H1 (cell line): ENCODE results near the gene UCHL5. TPM values are rescaled to one million over a fixed set of nuclear protein-coding genes. Genes with fewer than 3 reads are reported as not detected.

Experiments used
- CTCF ChIA-PET: fragments of 300-600 bp; sonication (Branson Sonifier 250); formaldehyde crosslinking; loops from one replicate; lab custom pipeline; 2021; ENCODE audit not compliant: partially characterized antibody; lab: Charles Lee
- POLR2A ChIA-PET: fragments of 300-600 bp; sonication (Branson Sonifier 250); formaldehyde crosslinking; loops from one replicate; lab custom pipeline; 2021; ENCODE audit warnings: inconsistent platforms; ENCODE audit not compliant: partially characterized antibody; lab: Charles Lee
- DNase-seq, 2 experiments: peaks; one replicate each; pipeline versions ENCODE4 v3.0.0 to v3.0.0-alpha.2; 2010 to 2022; ENCODE audit warnings: low spot score in 2 of 2, low read depth in 1 of 2, mixed read lengths in 1 of 2
- FAIRE-seq: peaks from 2 replicates; lab custom pipeline; 2011; peaks lifted over from hg19 to GRCh38; lab: Jason Lieb, UNC
- H2AFZ ChIP-seq: 2 replicates; pipeline ENCODE4 v1.8.1; 2012; ENCODE audit warnings: low read length, inconsistent platforms
- H2AK5ac ChIP-seq: 2 replicates; pipeline ENCODE4 v1.6.1; 2013; ENCODE audit warnings: low read depth, low read length
- H2BK120ac ChIP-seq: replicated peaks from 2 replicates; pipeline ENCODE3; 2013; ENCODE audit warnings: low read depth, low read length, inconsistent platforms
- H2BK12ac ChIP-seq: 2 replicates; pipeline ENCODE4 v1.6.1; 2013; ENCODE audit warnings: low read depth, low read length
- H2BK15ac ChIP-seq: 2 replicates; pipeline ENCODE4 v1.6.1; 2013; ENCODE audit warnings: low read length
- H2BK20ac ChIP-seq: 2 replicates; pipeline ENCODE4 v1.6.1; 2013; ENCODE audit warnings: low read length
- H2BK5ac ChIP-seq: 2 replicates; pipeline ENCODE4 v1.6.1; 2013; ENCODE audit warnings: low read depth, low read length
- H3K14ac ChIP-seq: 2 replicates; pipeline ENCODE4 v1.6.1; 2013; ENCODE audit warnings: inconsistent platforms; ENCODE audit not compliant: insufficient read length
- H3K18ac ChIP-seq: 2 replicates; pipeline ENCODE4 v1.6.1; 2013; ENCODE audit warnings: low read length; ENCODE audit errors: extremely low read depth
- H3K23ac ChIP-seq: 2 replicates; pipeline ENCODE4 v1.6.1; 2013; ENCODE audit warnings: inconsistent platforms; ENCODE audit not compliant: insufficient read length
- H3K23me2 ChIP-seq: 2 replicates; pipeline ENCODE4 v1.6.1; 2013; ENCODE audit warnings: low read depth, low read length
- H3K27ac ChIP-seq: 2 replicates; pipeline ENCODE4 v1.6.1; 2011; ENCODE audit warnings: low read depth, low read length, inconsistent platforms
- H3K27me3 ChIP-seq, 4 experiments: replicated peaks in 1 of 4; 1 replicate in 1 of 4; 2 replicates in 3 of 4; pipeline versions ENCODE4 v1.6.1 to v1.8.1; 2011 to 2013; ENCODE audit warnings: low read length in 3 of 4, mild to moderate bottlenecking in 3 of 4, inconsistent platforms in 2 of 4, mixed read lengths in 2 of 4, moderate library complexity in 1 of 4; ENCODE audit not compliant: control insufficient read depth in 3 of 4, insufficient read depth in 3 of 4; ENCODE audit errors: extremely low read depth in 1 of 4
- H3K36me3 ChIP-seq, 4 experiments: 2 replicates each; pipeline versions ENCODE4 v1.6.1 to v1.8.1; 2011 to 2013; ENCODE audit warnings: mild to moderate bottlenecking in 4 of 4, low read length in 3 of 4, moderate library complexity in 2 of 4, control low read depth in 1 of 4, inconsistent platforms in 1 of 4; ENCODE audit not compliant: insufficient read depth in 4 of 4, control insufficient read depth in 2 of 4
- H3K4ac ChIP-seq: replicated peaks from 2 replicates; pipeline ENCODE3; 2013; ENCODE audit warnings: low read length, low read depth, mixed read lengths, inconsistent platforms; ENCODE audit not compliant: insufficient read length
- H3K4me1 ChIP-seq, 4 experiments: replicated peaks in 1 of 4; 1 replicate in 1 of 4; 2 replicates in 3 of 4; pipeline versions ENCODE4 v1.6.1 to v1.8.1; 2011 to 2013; ENCODE audit warnings: low read length in 3 of 4, inconsistent platforms in 2 of 4, mixed read lengths in 1 of 4; ENCODE audit not compliant: insufficient read depth in 4 of 4, control insufficient read depth in 3 of 4
- H3K4me2 ChIP-seq, 2 experiments: 2 replicates each; pipeline versions ENCODE4 v1.6.1 to v1.8.1; 2011 to 2013; ENCODE audit warnings: low read depth in 2 of 2, low read length in 2 of 2, control low read depth in 1 of 2, inconsistent platforms in 1 of 2, mild to moderate bottlenecking in 1 of 2; ENCODE audit not compliant: insufficient read depth in 1 of 2
- H3K4me3 ChIP-seq, 4 experiments: fragments of 200-600, 300-600 bp in 1 of 4; sonication (generic), shearing (Covaris generic), sonication (Bioruptor Twin) in 1 of 4; 2 replicates each; pipeline versions ENCODE4 v1.5.1 to v1.8.1; 2011 to 2016; ENCODE audit warnings: low read length in 4 of 4, low read depth in 3 of 4, control low read depth in 2 of 4, inconsistent platforms in 2 of 4, mild to moderate bottlenecking in 2 of 4, mixed read lengths in 1 of 4, moderate library complexity in 1 of 4; ENCODE audit not compliant: insufficient read depth in 2 of 4; ENCODE audit errors: extremely low read depth in 1 of 4
- H3K56ac ChIP-seq: replicated peaks from 2 replicates; pipeline ENCODE3; 2013; ENCODE audit warnings: low read depth, mild to moderate bottlenecking, mixed read lengths, low read length, inconsistent platforms; ENCODE audit not compliant: insufficient read length
- H3K79me1 ChIP-seq: 2 replicates; pipeline ENCODE4 v1.6.1; 2013; ENCODE audit warnings: low read depth, low read length, control low read depth
- H3K79me2 ChIP-seq, 2 experiments: 2 replicates each; pipeline versions ENCODE4 v1.6.1 to v1.8.1; 2012 to 2013; ENCODE audit warnings: low read length in 2 of 2, mild to moderate bottlenecking in 2 of 2, inconsistent platforms in 1 of 2; ENCODE audit not compliant: insufficient read depth in 2 of 2, control insufficient read depth in 1 of 2
- H3K9ac ChIP-seq, 4 experiments: replicated peaks in 1 of 4; 1 replicate in 1 of 4; 2 replicates in 3 of 4; pipeline versions ENCODE4 v1.6.1 to v1.8.1; 2011 to 2013; ENCODE audit warnings: low read depth in 3 of 4, low read length in 3 of 4, control low read depth in 2 of 4, mild to moderate bottlenecking in 2 of 4, moderate library complexity in 2 of 4, inconsistent platforms in 1 of 4; ENCODE audit errors: extremely low read depth in 1 of 4
- H3K9me3 ChIP-seq, 2 experiments: 2 replicates each; pipeline versions ENCODE4 v1.6.1 to v1.8.1; 2012 to 2013; ENCODE audit warnings: mild to moderate bottlenecking in 2 of 2, moderate library complexity in 2 of 2, control low read depth in 1 of 2, inconsistent platforms in 1 of 2, low read depth in 1 of 2, low read length in 1 of 2, mixed read lengths in 1 of 2; ENCODE audit not compliant: insufficient read depth in 2 of 2
- H4K20me1 ChIP-seq, 2 experiments: replicated peaks in 1 of 2; 2 replicates each; pipeline versions ENCODE3 to v1.8.1; 2011 to 2013; ENCODE audit warnings: inconsistent platforms in 2 of 2, low read length in 2 of 2, mild to moderate bottlenecking in 1 of 2; ENCODE audit not compliant: insufficient read depth in 2 of 2, control insufficient read depth in 1 of 2
- H4K5ac ChIP-seq: 2 replicates; pipeline ENCODE4 v1.6.1; 2013; ENCODE audit warnings: low read length, low read depth, mixed read lengths, inconsistent platforms; ENCODE audit not compliant: insufficient read length
- H4K8ac ChIP-seq: 2 replicates; pipeline ENCODE4 v1.8.0; 2013; ENCODE audit warnings: mild to moderate bottlenecking, moderate library complexity, low read length, inconsistent platforms; ENCODE audit not compliant: insufficient read depth; ENCODE audit errors: extremely low read depth
- H4K91ac ChIP-seq: replicated peaks from 2 replicates; pipeline ENCODE3; 2013; ENCODE audit warnings: low read length, mixed read lengths, inconsistent platforms; ENCODE audit not compliant: insufficient read length
- BCL11A ChIP-seq, 2 experiments: IDR thresholded peaks; one replicate each; pipeline ENCODE4 v1.6.1; 2011; ENCODE audit warnings: low read depth in 2 of 2, low read length in 2 of 2, mild to moderate bottlenecking in 2 of 2
- CHD1 ChIP-seq: IDR thresholded peaks from 2 replicates; pipeline ENCODE4 v1.6.1; 2012; ENCODE audit warnings: low read depth, low read length, improper control_type of control experiment
- GTF2F1 ChIP-seq: IDR thresholded peaks from 2 replicates; pipeline ENCODE4 v1.6.1; 2012; ENCODE audit warnings: low read depth, low read length, improper control_type of control experiment, borderline replicate concordance
- HDAC2 ChIP-seq, 2 experiments: fragments of 300-600 bp in 1 of 2; sonication (generic) in 1 of 2; IDR thresholded peaks; 2 replicates each; pipeline ENCODE4 v1.6.1; 2011 to 2012; ENCODE audit warnings: low read depth in 2 of 2, low read length in 2 of 2, mild to moderate bottlenecking in 2 of 2, moderate library complexity in 2 of 2, borderline replicate concordance in 1 of 2, inconsistent platforms in 1 of 2
- JUND ChIP-seq: IDR thresholded peaks from 2 replicates; pipeline ENCODE4 v1.6.1; 2011; ENCODE audit warnings: mild to moderate bottlenecking, improper control_type of control experiment, low read length
- PHF8 ChIP-seq: fragments of 200-600 bp; sonication (generic); conservative IDR thresholded peaks from 2 replicates; pipeline ENCODE4 v1.7.1; 2012; ENCODE audit warnings: low read depth, mild to moderate bottlenecking, inconsistent platforms, low read length, moderate library complexity
- SAP30 ChIP-seq: fragments of 300-600 bp; sonication (generic); IDR thresholded peaks from 2 replicates; pipeline ENCODE4 v1.7.1; 2012; ENCODE audit warnings: low read length, moderate library complexity, mild to moderate bottlenecking, inconsistent platforms; ENCODE audit not compliant: insufficient read depth, insufficient replicate concordance
- SIN3A ChIP-seq, 2 experiments: IDR thresholded peaks in 1 of 2; conservative IDR thresholded peaks in 1 of 2; 2 replicates each; pipeline ENCODE4 v1.6.1; 2011 to 2012; ENCODE audit warnings: low read length in 2 of 2, improper control_type of control experiment in 1 of 2, low read depth in 1 of 2, mild to moderate bottlenecking in 1 of 2
- SIRT6 ChIP-seq: IDR thresholded peaks from one replicate; pipeline ENCODE4 v1.7.1; 2012; ENCODE audit warnings: low read length, inconsistent platforms
- SIX5 ChIP-seq: IDR thresholded peaks from 2 replicates; pipeline ENCODE4 v1.6.1; 2011; ENCODE audit warnings: mild to moderate bottlenecking, low read depth, low read length
- SP2 ChIP-seq: IDR thresholded peaks from 2 replicates; pipeline ENCODE4 v1.6.1; 2012; ENCODE audit warnings: mild to moderate bottlenecking, low read length, inconsistent platforms
- SP4 ChIP-seq: IDR thresholded peaks from 2 replicates; pipeline ENCODE4 v1.6.1; 2012; ENCODE audit warnings: low read length, inconsistent platforms
- TCF12 ChIP-seq: IDR thresholded peaks from 2 replicates; pipeline ENCODE4 v1.6.1; 2011; ENCODE audit warnings: low read depth, mild to moderate bottlenecking, low read length
- WGBS, 2 experiments: shearing (Covaris generic) in 1 of 2; methylation state at CpG; one replicate each; pipeline versions ENCODE4 v1.1.6 to v1.1.7; 2013 to 2015; ENCODE audit warnings: low lambda C conversion rate in 2 of 2, mixed read lengths in 2 of 2, inconsistent platforms in 1 of 2, low coverage in 1 of 2, missing lambda C conversion rate in 1 of 2; ENCODE audit not compliant: insufficient replicate concordance in 2 of 2, insufficient coverage in 1 of 2, insufficient read length in 1 of 2; ENCODE audit errors: extremely low coverage in 1 of 2, missing lambda C conversion rate in 1 of 2; 5-methylcytosine and 5-hydroxymethylcytosine counted together
- polyA plus RNA-seq, 7 experiments: library from polyadenylated mRNA; depleted of rRNA in 3 of 7; stranded (reverse) in 5 of 7; unstranded in 2 of 7; fragments of >200 nt in 5 of 7; fragments of 200-250 nt in 2 of 7; gene quantifications; 1 replicate in 5 of 7; 2 replicates in 1 of 7; 4 replicates in 1 of 7; pipeline versions ENCODE4 v1.2.1 to v1.2.3, GENCODE V29; 2011 to 2013; ENCODE audit warnings: missing spikeins in 2 of 7, mixed read lengths in 2 of 7
- total RNA-seq: library from RNA; stranded (reverse); fragmentation: NEBNext Ultra II Directional; extraction: Animal tissue kit (Norgen Biotek cat#: 25700); gene quantifications from 2 replicates; pipeline ENCODE4 v1.2.1, GENCODE V29; 2021
- TF ChIP-seq, protein P1 (sequence below): IDR thresholded peaks from 2 replicates; pipeline ENCODE4 v1.6.1; 2012; ENCODE audit warnings: inconsistent platforms

UCHL5 gene
- total and polyA plus RNA-seq, 2 of the 8 experiments (the other 6 are each of a cell fraction or from before 2014, with no cell fraction given): 12.0 to 40.0 TPM

DNA sequence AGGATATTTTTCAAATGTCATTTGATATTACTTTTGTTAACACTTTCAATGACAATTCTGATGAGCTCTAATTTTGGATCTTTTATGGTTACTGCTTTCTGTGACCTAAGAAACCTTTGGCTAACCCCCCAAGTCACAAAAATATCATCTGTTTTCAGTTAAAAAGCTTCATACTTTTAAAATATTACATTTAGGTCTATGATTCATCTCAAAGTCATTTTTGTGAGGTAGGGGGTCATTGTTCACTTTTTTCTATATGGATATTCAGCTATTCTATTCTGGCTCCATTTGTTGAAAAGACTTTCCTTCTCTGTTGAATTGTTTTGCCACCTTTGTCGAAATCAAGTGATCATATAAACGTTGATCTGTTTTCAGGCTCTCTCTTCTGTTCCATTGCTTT is 44.8 kb downstream of the UCHL5 start:
- H3K56ac ChIP-seq: no peak overlapping the region
- no peak for FAIRE-seq
- CTCF ChIA-PET: interaction anchor here (0.7 to 3.3 kb wide), 10 partner anchors 9 to 537 kb away, joined by 3 to 13 read pairs (median 4); no protein-coding TSS in a partner anchor
- H4K8ac ChIP-seq: no peak overlapping the region
- H2BK20ac ChIP-seq: no peak overlapping the region
- H3K4me2 ChIP-seq: no peak overlapping the region
- no peaks in the 10 kb centered on the region; the same call in 1 of the 2 replicates for H3K79me1 ChIP-seq
- no peak overlapping the region for H4K91ac ChIP-seq
- no peaks in the 10 kb centered on the region for H3K79me2 ChIP-seq
- H3K4me3 ChIP-seq: no peak overlapping the region
- POLR2A ChIA-PET: interaction anchor here (1.1 to 1.3 kb wide), 2 partner anchors 11 to 206 kb away, joined by 3 read pairs; partner anchors contain the start of gene RGS2
- no peaks in the 10 kb centered on the region for H4K20me1 ChIP-seq
- no peak overlapping the region for H3K14ac ChIP-seq
- no peak overlapping the region for H3K23ac ChIP-seq
- H3K4ac ChIP-seq: no peak overlapping the region
- H2AFZ ChIP-seq: no peak overlapping the region
- H3K4me1 ChIP-seq: no peaks in the 10 kb centered on the region
- H3K27ac ChIP-seq: no peak overlapping the region
- no peak overlapping the region for H3K18ac ChIP-seq
- H2BK120ac ChIP-seq: no peak overlapping the region
- H2BK12ac ChIP-seq: no peak overlapping the region
- no peak overlapping the region for H2AK5ac ChIP-seq
- DNase-seq: no peak
- no peak overlapping the region for H4K5ac ChIP-seq
- no peak overlapping the region for H2BK5ac ChIP-seq
- H3K9ac ChIP-seq: no peak overlapping the region
- no peaks in the 10 kb centered on the region for H3K23me2 ChIP-seq
- H2BK15ac ChIP-seq: no peak overlapping the region
- no peaks in the 10 kb centered on the region; a peak in 1 of 8 replicates for H3K36me3 ChIP-seq
- WGBS, 2 experiments: 76% methylated on average over 2 of the region's 2 CpGs; no CpG with 5 or more reads in 1 of the 2 experiments
- H3K27me3 ChIP-seq: peaks cover 0 to 1% (median 0%) of the 10 kb centered on the region in 4 experiments; a peak in 1 of 7 replicates
- no peaks in the 10 kb centered on the region for H3K9me3 ChIP-seq
- TF ChIP-seq TCF12 (no peak), SP2 (no peak), JUND (no peak), BCL11A (IDR thresholded peaks at IDR 0.05; ENCODE audit: low read depth in 2 of 2, low read length in 2 of 2) (no peak), SAP30 (no peak), PHF8 (no peak), SP4 (no peak), SIX5 (no peak), GTF2F1 (no peak), CHD1 (no peak), SIRT6 (no peak), SIN3A (conservative IDR thresholded peaks at IDR 0.05 in 1 of 2, IDR thresholded peaks at IDR 0.05 in 1 of 2; ENCODE audit: low read depth in 1 of 2, low read length in 2 of 2) (no peak), HDAC2 (IDR thresholded peaks at IDR 0.05; ENCODE audit: borderline replicate concordance in 1 of 2, low read depth in 2 of 2, low read length in 2 of 2) (no peak)
- TF ChIP-seq, protein P1, sequence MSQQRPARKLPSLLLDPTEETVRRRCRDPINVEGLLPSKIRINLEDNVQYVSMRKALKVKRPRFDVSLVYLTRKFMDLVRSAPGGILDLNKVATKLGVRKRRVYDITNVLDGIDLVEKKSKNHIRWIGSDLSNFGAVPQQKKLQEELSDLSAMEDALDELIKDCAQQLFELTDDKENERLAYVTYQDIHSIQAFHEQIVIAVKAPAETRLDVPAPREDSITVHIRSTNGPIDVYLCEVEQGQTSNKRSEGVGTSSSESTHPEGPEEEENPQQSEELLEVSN: no peak
